Activated T-cell treated with anti-CD3 and anti-CD28 coated beads for 24 hours (primary cell): ENCODE measurements around the gene FOXA1.

Source experiments
- DNase-seq: peaks from one replicate; pipeline ENCODE4 v3.0.0-alpha.2; 2020; ENCODE audit warnings: low read depth

FOXA1 gene

DNA sequence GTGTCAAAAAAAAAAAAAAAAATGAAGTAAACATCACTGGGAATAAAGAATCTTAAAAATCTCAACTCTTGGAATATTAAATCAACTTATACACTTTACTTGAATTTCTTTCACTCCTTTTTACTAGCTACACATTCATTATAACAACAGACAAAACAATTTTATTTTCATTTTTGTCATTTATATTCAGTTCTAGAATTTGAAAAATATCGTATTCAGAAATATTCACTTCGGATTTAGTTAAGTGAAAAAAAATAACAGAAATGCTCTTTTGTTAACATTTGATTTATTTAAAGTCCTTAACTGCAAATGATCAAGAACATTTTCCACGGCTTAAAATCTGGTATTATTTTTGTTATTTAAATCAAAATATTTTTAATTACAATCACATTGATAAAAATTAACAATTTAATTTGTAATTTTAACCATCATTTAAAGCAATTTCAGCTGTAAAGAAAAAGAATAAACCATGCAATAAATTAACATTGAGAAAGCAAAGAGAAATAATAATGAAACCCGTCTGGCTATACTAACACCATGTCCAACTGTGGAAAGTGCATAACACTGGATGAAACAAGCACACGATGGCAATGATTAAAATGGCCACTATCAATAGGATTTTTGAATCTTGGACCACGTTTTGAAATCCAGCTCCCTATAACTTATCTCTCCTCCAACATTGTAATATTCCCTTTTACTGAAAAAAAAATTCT, 5.2 kb downstream of the FOXA1 start:
- no peak for DNase-seq

GRCh38 chr14:37588956-37589714, 5.9 kb downstream of the FOXA1 start:
- DNase-seq = no peak

DNA sequence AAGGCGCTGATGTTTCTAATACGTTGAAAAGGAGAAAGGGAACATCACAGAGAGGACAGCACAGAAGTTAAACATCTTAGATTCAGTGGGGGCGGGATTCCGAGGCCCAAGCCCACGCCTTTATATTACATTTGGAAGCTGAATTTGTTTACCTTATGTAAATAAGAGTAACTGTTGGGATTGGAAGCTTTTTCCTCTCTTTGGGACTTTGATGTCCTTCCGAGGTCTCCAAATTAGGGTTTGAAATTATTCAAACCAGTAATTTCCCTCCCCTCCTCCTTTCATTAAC, 6.4 kb downstream of the FOXA1 start:
- no peak for DNase-seq

DNA sequence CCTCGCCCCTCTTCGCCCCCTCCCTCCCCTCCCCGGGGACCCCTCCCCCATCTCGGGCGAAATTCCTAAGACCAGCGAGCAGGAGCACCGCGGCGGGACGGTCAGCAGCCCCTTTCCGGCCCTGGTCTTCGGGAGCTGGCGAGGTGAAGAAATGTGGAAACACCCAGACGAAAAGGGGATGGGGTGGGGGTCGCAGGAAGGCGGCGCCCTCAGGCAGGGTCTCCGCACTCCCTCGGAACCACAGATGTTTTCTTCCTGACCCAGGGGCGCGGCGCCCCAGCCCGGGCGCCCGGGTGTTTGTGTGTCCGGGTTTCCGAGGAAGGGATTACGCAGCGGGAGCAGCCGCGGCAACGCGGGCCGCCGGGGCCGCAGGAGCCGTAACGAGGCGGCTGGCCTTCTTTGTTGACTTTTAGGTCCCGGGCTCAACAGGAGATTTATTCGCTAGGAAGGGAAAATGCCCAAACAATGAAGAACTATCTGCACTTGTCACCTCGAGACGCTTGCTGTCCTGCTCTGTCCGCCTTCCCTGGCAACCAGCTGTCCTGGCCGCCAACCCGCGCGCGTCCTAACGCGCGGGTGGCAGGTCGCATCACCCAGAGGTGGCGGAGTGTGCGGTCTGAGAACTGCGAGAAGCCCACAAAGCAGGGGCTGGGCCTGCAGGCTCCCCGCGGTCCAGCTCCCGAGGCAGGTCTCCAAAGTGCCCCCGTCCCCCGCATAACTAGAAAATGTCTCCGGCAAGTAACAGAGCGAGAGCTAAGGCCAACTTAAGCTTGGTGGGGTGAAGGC, 7.0 kb downstream of the FOXA1 start:
- no peak for DNase-seq

DNA sequence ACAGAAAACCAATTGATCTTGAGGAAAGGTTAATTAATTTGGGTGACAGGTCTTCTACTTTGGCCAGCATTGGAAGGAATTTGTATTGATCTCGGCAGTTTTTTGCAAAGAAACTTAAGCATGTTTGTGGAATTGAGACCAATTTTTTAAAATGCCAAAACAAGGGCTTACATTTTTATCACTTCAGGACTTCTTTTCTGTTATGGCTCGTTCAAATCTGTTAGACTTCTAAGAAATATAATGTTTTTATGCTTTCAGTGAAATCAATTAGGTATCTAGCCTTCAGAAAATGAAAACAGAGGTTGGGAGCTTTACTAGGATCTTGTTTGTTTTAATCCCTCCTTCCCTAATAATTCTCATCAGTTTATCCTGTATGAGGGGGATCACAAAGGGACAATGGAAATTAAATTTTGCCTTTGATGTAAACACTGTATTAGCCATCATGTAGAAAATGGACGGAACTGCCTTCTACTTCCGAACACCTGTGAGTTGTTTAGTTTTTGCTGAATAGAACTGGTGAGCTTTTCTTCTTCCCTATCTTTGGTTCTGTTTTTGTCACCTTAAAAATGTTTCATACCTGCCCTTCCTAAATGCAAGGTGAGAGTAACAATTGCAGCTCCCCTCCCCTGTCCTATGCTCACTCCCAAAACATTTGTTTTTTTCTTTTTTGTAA, 7.8 kb downstream of the FOXA1 start:
- DNase-seq = no peak

DNA sequence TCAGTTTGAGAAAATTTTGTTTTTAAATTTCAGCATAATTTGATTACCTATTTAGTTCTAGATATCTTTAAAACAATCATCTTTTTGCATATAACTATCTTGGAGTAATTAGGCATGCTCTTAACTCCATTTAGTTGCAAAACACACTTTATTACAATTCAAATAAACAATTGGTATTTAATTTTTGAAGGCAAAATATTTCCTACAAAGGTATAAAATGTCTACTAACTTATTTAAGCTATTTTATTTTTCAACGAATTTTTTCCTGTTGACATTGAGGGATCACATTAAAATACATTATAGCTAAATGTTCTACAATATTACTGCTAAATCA, 8.3 kb downstream of the FOXA1 start:
- no peak for DNase-seq

GRCh38 chr14:37585971-37586796, 8.9 kb downstream of the FOXA1 start:
- DNase-seq = no peak

DNA sequence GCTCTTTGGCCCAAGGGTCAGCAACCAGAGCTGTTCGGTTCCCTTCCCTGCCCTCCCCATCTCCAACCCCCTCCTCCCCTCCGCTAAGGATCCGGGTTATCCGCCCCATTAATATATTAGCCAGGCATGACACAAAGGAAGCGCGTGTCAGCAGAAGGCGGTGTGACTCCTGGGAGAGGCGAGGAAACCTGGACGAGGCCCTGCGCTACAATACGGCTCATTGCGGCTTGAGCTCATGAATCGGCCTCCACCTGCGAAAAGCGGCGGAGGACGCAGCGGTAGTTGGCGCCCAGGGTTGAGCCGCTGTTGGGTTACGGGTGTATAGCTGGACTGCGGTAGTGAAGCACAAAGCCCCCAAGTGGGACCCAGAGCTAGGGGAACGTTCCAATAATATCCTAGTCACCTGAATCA, 9.9 kb downstream of the FOXA1 start:
- DNase-seq = no peak

- DNase-seq = no peak
Observed at GRCh38 chr14:37584211-37585100, 10.6 kb downstream of the FOXA1 start.

GRCh38 chr14:37583358-37584210, 11.5 kb downstream of the FOXA1 start:
- DNase-seq = no peak

DNA sequence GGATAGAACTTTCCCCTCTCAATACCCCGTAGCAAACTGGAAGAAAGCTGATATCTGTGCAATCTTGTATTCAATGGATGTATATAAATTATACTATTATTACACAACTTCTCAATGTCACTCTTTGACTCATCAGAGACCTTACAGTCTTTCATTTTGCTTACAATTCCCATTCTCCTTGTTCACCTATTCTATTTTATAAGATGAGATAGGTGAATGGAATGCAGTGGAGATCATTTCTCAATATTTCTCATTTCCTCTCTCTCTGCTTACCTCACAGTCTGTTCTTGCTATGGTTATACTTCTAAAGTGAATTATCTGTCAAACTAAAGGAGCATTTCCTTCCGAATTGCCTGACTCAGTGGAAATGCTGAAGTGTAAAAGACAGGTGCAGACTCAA, 14.9 kb downstream of the FOXA1 start:
- no peak for DNase-seq

DNA sequence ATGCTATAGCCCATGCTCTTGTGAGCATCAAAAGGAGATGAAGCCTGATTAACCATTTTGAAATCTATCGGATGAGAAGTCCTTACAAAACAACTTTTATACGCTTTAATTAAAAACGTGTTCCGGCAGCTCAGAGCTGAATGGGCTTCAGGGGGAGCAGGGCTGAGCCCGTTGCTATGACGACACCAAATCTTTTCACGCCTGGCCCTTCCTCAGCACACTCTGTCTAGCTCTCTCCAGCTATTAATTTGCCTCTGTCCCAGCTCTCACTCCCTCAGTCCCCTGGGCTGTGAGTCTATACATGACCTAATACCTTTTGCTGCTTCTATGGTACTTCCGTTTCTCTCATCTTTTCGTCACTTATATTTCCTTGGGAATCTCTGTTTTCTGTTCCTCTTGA, 15.8 kb downstream of the FOXA1 start:
- no peak for DNase-seq

GRCh38 chr14:37573356-37573755, 21.7 kb downstream of the FOXA1 start:
- no peak for DNase-seq

DNA sequence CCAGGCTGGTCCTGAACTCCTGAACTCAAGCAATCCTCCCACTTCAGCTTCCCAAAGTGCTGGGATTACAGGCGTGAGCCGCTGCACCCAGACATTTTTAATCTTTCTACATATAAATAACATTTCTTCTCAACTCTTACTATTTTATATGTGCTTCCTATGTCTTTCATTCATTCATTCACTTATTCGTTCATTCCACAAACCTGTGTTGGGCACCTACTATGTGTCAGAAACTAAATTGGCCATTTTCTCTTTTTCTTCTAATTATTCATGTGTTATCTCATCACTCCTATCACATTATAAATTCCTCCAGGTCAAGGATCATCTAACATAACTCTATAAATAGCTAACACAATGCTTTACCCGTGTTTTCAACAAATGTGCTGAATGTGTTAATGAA, 23.7 kb downstream of the FOXA1 start:
- no peak for DNase-seq

DNA sequence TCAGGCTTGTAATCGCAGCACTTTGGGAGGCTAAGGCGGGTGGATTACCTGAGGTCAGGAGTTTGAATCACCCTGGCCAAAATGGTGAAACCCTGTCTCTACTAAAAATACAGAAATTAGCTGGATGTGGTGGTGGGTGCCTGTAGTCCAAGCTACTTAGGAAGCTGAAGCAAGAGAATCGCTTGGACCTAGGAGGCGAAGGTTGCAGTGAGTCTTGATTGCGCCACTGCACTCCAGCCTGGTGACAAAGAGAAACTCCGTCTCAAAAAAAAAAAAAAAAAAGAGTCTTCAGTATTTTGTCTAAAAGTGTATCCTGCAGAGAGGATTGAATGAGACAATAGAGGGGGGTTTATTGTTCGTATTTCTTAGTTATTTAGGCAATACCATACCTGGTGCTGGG, 25.3 kb downstream of the FOXA1 start:
- no peak for DNase-seq

DNA sequence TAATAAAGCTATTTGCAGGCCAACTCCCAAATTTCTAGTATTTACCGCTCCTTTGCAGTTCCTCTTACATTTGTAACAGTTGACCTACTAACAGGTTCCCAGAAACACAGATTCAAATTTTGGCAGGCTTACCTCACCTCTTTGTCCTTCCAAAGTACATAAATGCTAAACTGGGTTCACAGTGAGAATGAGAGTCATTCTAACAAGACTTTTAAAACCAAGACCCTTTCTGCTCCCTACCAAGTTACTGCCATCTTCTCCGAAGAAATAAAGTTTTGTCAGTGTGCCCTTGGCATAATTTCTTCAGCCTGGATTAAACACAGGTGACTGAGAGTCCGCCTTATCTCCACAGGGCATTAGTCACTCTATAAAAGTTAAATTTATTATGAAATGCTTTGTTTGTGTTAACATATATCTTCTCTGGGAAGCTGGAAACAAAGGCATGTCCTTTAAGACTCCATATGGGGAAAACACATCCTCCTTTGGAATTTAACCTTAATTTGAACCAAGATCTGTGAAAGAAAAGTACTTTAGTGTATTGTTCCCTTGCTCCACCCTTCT, 28.2 kb downstream of the FOXA1 start:
- DNase-seq = no peak

DNA sequence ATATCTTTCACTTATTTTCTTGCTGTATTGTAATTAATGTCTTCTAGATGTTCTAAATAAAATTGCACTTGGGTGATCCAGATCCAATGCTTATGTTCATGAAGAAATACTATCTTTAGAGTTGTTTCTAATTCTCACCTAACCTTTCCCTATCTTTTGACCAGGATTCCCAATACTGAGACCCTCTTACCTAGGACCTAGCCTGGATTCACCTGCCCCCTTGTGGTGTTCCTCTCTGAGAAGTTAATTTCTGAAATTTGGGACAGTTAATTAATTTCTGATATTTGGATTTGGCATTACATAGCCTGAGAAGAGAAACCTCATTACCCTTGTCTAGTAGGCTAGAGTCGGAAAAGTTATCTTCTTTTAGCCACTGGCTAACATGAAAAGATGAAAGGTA, 29.5 kb downstream of the FOXA1 start:
- DNase-seq = no peak

DNA sequence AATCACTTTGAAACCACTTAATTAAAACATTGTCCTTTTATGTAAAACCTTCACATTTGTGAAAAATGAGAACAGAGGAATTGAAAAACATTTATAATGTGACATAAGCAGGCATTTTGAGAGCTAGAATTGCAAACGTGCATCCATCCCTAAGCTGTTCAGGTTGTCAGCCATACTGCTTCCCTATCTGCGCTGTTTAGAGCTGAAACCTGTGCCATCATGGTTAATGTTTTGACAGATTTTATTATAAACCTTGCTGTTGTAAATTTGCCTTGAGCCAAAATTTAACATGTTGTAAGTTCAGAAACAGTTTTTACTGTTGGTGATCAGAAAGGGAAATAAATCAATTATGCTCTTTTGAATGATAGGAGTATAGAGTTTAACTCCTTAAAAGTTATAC, 31.9 kb downstream of the FOXA1 start:
- no peak for DNase-seq

DNA sequence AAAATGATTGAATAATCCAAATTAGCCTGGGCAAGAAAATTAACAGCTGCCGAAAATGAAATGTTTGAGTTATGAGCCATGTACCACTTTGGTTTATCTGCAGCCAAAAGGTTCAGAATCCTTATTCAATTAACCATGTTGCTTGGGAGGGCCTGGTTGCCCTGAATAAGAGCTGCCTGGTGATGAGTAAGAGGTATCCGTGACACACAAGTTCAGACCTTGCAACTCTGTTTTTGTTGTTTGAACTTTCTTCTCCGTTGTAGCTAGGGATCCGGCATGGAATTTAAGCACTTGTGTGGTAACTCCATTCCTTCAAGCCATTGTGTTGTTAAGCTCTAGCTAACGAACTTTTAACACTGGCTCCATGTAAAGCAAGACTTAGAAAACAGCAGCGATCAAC, 35.7 kb downstream of the FOXA1 start:
- no peak for DNase-seq

DNA sequence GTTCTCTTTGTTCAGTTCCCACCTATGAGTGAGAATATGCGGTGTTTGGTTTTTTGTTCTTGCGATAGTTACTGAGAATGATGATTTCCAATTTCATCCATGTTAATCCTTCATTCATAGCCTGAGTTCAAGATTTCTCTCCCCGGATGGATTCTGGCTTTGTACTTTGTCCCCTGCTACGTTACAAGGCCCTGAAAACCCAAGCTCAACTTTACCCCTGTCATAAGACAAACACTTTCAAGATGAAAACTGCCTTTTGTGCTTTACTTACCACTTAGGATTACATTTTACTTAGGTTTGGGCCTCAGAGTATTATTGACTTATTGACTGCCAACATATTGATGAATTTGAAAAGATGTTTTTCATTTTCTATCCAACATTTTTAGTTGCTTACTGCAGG, 36.3 kb downstream of the FOXA1 start:
- DNase-seq = no peak
